GM23338 (cell line): ENCODE data around the gene OTOR. TPM values are rescaled to one million over a fixed set of nuclear protein-coding genes. Genes with fewer than 3 reads are reported as not detected.

ENCODE experiments used
- ATAC-seq: fragments of 200-7000 bp; cut with Tn5 transposase; 3 replicates; pipeline ENCODE4 v1.9.1; 2020
- DNase-seq: peaks from one replicate; pipeline ENCODE4 v3.0.0-alpha.2; 2015; ENCODE audit warnings: low spot score
- H2AFZ ChIP-seq: fragments of 200-600 bp; sonication (generic); 2 replicates; pipeline ENCODE4 v1.8.0; 2016; ENCODE audit warnings: antibody characterized with exemption, mild to moderate bottlenecking, moderate library complexity
- H3F3A ChIP-seq: fragments of 200-600 bp; sonication (generic); replicated peaks from 2 replicates; pipeline ENCODE4 v1.8.0; 2017; ENCODE audit warnings: antibody characterized with exemption, mixed run types, low read depth
- H3K27ac ChIP-seq: fragments of 200-600 bp; sonication (generic); 2 replicates; pipeline ENCODE4 v1.6.1; 2016; ENCODE audit warnings: low read depth
- H3K27me3 ChIP-seq: fragments of 200-600 bp; sonication (generic); 2 replicates; pipeline ENCODE4 v1.8.0; 2016; ENCODE audit warnings: mild to moderate bottlenecking, mixed run types, moderate library complexity; ENCODE audit not compliant: insufficient read depth
- H3K36me3 ChIP-seq: fragments of 200-600 bp; sonication (generic); 2 replicates; pipeline ENCODE4 v1.8.0; 2016; ENCODE audit warnings: mild to moderate bottlenecking; ENCODE audit not compliant: insufficient read depth
- H3K4me1 ChIP-seq: fragments of 200-600 bp; sonication (generic); 2 replicates; pipeline ENCODE4 v1.8.0; 2016; ENCODE audit warnings: mild to moderate bottlenecking, moderate library complexity; ENCODE audit not compliant: insufficient read depth
- H3K4me2 ChIP-seq: fragments of 200-600 bp; sonication (generic); 2 replicates; pipeline ENCODE4 v1.7.1; 2017; ENCODE audit warnings: mixed run types
- H3K4me3 ChIP-seq: fragments of 200-600 bp; sonication (generic); 2 replicates; pipeline ENCODE4 v1.6.1; 2016; ENCODE audit warnings: mixed run types
- H3K79me2 ChIP-seq: fragments of 200-600 bp; sonication (generic); replicated peaks from 2 replicates; pipeline ENCODE4 v1.8.0; 2017; ENCODE audit warnings: mild to moderate bottlenecking; ENCODE audit not compliant: insufficient read depth
- H3K9me2 ChIP-seq: fragments of 200-600 bp; sonication (generic); 2 replicates; pipeline ENCODE4 v1.8.0; 2017; ENCODE audit not compliant: insufficient read depth
- H4K20me1 ChIP-seq: fragments of 200-600 bp; sonication (generic); replicated peaks from 2 replicates; pipeline ENCODE4 v1.8.0; 2017; ENCODE audit warnings: mild to moderate bottlenecking; ENCODE audit not compliant: insufficient read depth
- H3K27ac Mint-ChIP-seq: 2 replicates; pipeline ENCODE4 v1.8.0; 2020; ENCODE audit warnings: inconsistent platforms, mild to moderate bottlenecking, moderate library complexity, mixed read lengths
- H3K27me3 Mint-ChIP-seq: 3 replicates; pipeline ENCODE4 v1.8.0; 2022; ENCODE audit warnings: low read depth, mild to moderate bottlenecking, moderate library complexity, mixed read lengths, inconsistent platforms; ENCODE audit not compliant: insufficient read depth, poor library complexity
- H3K36me3 Mint-ChIP-seq: 3 replicates; pipeline ENCODE4 v1.8.0; 2021; ENCODE audit warnings: low read depth, mild to moderate bottlenecking, inconsistent platforms, moderate library complexity, mixed read lengths
- H3K4me1 Mint-ChIP-seq: 3 replicates; pipeline ENCODE4 v1.8.0; 2020; ENCODE audit warnings: mild to moderate bottlenecking, inconsistent platforms, mixed read lengths
- H3K4me3 Mint-ChIP-seq: 3 replicates; pipeline ENCODE4 v1.8.0; 2021; ENCODE audit warnings: moderate library complexity, mild to moderate bottlenecking, inconsistent platforms, mixed read lengths
- H3K9me3 Mint-ChIP-seq: 3 replicates; pipeline ENCODE4 v1.8.0; 2020; ENCODE audit warnings: moderate library complexity, mild to moderate bottlenecking, inconsistent platforms, mixed read lengths
- CTCF ChIP-seq, 2 experiments: fragments of 200-600 bp in 1 of 2; sonication (generic) in 1 of 2; conservative IDR thresholded peaks; 2 replicates each; pipeline versions ENCODE4 v1.5.1 to v1.6.1; 2016 to 2017; ENCODE audit warnings: antibody characterized with exemption in 2 of 2, low read depth in 2 of 2, mild to moderate bottlenecking in 2 of 2, moderate library complexity in 1 of 2
- ETS1 ChIP-seq: IDR thresholded peaks from 2 replicates; pipeline ENCODE4 v1.6.1; 2016; ENCODE audit warnings: antibody characterized with exemption
- EZH2 ChIP-seq: fragments of 200-600 bp; sonication (generic); IDR thresholded peaks from one replicate; pipeline ENCODE4 v1.8.0; 2017; ENCODE audit warnings: antibody characterized with exemption, mild to moderate bottlenecking, low read depth; ENCODE audit not compliant: unreplicated experiment
- JUNB ChIP-seq: IDR thresholded peaks from one replicate; pipeline ENCODE4 v1.6.1; 2016; ENCODE audit warnings: antibody characterized with exemption; ENCODE audit not compliant: unreplicated experiment
- NANOG ChIP-seq: IDR thresholded peaks from 2 replicates; pipeline ENCODE4 v1.6.1; 2016; ENCODE audit warnings: antibody characterized with exemption, borderline replicate concordance
- POLR2AphosphoS5 ChIP-seq: IDR thresholded peaks from 2 replicates; pipeline ENCODE4 v1.6.1; 2016; ENCODE audit warnings: antibody characterized with exemption, low read depth
- STAT1 ChIP-seq: IDR thresholded peaks from one replicate; pipeline ENCODE4 v1.6.1; 2016; ENCODE audit warnings: antibody characterized with exemption; ENCODE audit not compliant: unreplicated experiment
- ZNF114 ChIP-seq: fragments of 250-450 bp; sonication (Bioruptor Pico); IDR thresholded peaks from 2 replicates; pipeline ENCODE4 v1.5.0; 2020; ENCODE audit warnings: mild to moderate bottlenecking, moderate library complexity
- ZNF462 ChIP-seq: fragments of 250-450 bp; sonication (Bioruptor Pico); IDR thresholded peaks from 2 replicates; pipeline ENCODE4 v1.5.0; 2020; ENCODE audit warnings: mild to moderate bottlenecking, moderate library complexity
- polyA plus RNA-seq: library from polyadenylated mRNA; unstranded; fragments of >200 nt; fragmentation: Nextera tagmentation; extraction: Ambion mirVana; gene quantifications from 2 replicates; pipeline ENCODE4 v1.2.1, GENCODE V29; 2016
- total RNA-seq: library from RNA; depleted of rRNA; stranded (reverse); fragments of >200 nt; shearing (Covaris generic); gene quantifications from 2 replicates; pipeline ENCODE4 v1.2.3, GENCODE V29; 2014

OTOR gene
- total and polyA plus RNA-seq, 2 experiments from 2014 or later: not detected

- no peak for TF ChIP-seq CTCF (conservative IDR thresholded peaks at IDR 0.05; ENCODE audit: low read depth in 2 of 2)
- TF ChIP-seq ZNF462 (CRISPR knock-in tag): no peak
- no peak for TF ChIP-seq JUNB
- no peak for TF ChIP-seq POLR2AphosphoS5
- no peak for TF ChIP-seq EZH2
- TF ChIP-seq NANOG: no peak
These were observed 33.9 kb upstream of the OTOR start (continued) for GRCh38 chr20:16714242-16714641.

GRCh38 chr20:16714751-16715150 is 33.4 kb upstream of the OTOR start:
- Histone ChIP-seq H3K79me2 (no peaks in the 10 kb centered on the region), H3K36me3 (no peaks in the 10 kb centered on the region), H3K4me1 (peaks cover 10% of the 10 kb centered on the region), H3F3A (no peaks in the 10 kb centered on the region), H3K4me2 (peak overlapping the region; percentile 27; the same call in 1 of the 2 replicates), H3K27ac (no peak overlapping the region), H3K9me2 (peaks cover 4% of the 10 kb centered on the region; the same call in 1 of the 2 replicates), H3K27me3 (no peaks in the 10 kb centered on the region), H3K4me3 (no peak overlapping the region), H4K20me1 (no peaks in the 10 kb centered on the region), H2AFZ (peak overlapping the region; percentile 89; the same call in 1 of the 2 replicates)
- ATAC-seq (no peak), DNase-seq (no peak)
- no peak overlapping the region for H3K27ac Mint-ChIP-seq
- H3K27me3 Mint-ChIP-seq: peaks cover 2% of the 10 kb centered on the region
- H3K9me3 Mint-ChIP-seq: no peaks in the 10 kb centered on the region
- H3K4me3 Mint-ChIP-seq: no peak overlapping the region
- H3K4me1 Mint-ChIP-seq: peaks cover 23% of the 10 kb centered on the region
- H3K36me3 Mint-ChIP-seq: no peaks in the 10 kb centered on the region
- TF ChIP-seq ZNF114 (CRISPR knock-in tag) (no peak), POLR2AphosphoS5 (no peak), ETS1 (no peak), STAT1 (no peak)
